GM18861 (cell line): ENCODE data around the gene SLC4A1.

Experiments
- ATAC-seq: cut with Tn5 transposase; IDR thresholded peaks from one replicate; pipeline ENCODE4 v1.9.1; 2021; ENCODE audit not compliant: unreplicated experiment

Gene SLC4A1

GRCh38 chr17:44267818-44268490, at the start of gene SLC4A1:
Gene SLC4A1, minus strand, starts transcription at chr17:44268135. Its CDS starts 5,269 bp downstream, at chr17:44262866.
- ATAC-seq: no peak

- ATAC-seq: no peak
Observed at GRCh38 chr17:44317545-44317944, 49.6 kb upstream of the SLC4A1 start.

GRCh38 chr17:44315760-44316731, 48.1 kb upstream of the SLC4A1 start:
- no peak for ATAC-seq

DNA sequence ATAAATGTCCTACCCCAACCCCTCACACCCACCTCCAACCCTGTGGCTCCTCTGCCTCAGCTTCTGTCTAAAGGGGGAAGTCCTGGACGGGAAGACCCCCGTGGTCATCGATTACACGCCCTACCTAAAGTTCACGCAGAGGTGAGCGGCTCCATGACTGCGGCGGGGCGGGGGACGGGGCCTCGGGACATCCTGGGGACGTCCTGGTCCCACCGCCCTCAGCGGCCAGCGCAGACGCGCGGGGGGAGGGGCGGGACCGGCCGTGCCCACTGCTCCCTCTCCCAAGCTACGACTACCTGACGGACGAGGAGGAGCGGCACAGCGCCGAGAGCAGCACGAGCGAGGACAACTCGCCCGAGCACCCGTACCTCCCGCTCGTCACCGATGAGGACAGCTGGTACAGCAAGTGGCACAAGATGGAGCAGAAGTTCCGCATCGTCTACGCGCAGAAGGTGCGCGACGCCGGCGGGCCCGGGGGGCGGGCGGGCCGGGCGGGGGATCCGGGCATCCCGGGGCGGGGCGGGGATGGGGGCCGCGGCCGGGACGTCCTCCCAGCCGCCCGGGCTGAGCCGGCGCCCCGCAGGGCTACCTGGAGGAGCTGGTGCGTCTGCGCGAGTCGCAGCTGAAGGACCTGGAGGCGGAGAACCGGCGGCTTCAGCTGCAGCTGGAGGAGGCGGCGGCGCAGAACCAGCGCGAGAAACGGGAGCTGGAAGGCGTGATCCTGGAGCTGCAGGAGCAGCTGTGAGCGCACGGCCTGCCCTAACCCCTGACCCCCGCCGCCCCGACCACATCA, 47.1 kb upstream of the SLC4A1 start:
- ATAC-seq: no peak

DNA sequence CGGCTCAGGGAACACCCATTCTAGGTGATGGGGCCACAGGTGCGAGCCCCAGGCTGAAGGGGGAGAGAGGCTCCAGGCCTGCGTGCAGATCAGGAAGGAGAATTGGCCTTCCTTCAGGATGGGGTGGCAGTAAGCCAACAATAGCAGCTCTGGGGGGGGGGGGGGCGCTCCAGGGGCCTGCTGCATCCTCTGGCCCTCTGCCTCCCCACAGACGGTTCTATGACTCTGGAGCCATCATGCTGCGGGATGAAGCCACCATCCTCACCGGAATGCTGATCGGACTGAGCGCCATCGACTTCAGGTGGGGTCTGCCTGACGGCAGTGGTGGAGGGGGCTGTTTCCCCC, 46.6 kb upstream of the SLC4A1 start:
- no peak for ATAC-seq

DNA sequence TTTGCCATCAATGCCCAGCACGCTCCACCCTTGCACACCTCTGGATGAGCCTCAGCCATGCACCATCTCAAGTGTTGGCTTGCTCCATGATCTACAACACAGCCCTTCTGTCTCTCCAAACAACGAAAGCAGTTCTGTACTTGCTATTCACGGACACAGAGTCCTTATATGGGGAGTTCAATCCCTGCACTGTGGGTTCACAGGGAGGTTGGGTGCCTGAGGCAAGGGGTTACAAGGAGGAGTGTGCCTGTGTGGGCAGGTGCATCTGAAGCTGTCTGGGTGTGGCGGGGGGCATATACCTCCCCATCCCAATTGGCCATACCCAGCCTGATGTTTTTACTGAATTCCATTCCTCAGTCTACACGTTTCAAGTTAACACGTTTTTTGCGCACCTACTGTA, 46.1 kb upstream of the SLC4A1 start:
- ATAC-seq: no peak

- ATAC-seq: no peak
Observed at GRCh38 chr17:44312396-44313104, 44.6 kb upstream of the SLC4A1 start.

DNA sequence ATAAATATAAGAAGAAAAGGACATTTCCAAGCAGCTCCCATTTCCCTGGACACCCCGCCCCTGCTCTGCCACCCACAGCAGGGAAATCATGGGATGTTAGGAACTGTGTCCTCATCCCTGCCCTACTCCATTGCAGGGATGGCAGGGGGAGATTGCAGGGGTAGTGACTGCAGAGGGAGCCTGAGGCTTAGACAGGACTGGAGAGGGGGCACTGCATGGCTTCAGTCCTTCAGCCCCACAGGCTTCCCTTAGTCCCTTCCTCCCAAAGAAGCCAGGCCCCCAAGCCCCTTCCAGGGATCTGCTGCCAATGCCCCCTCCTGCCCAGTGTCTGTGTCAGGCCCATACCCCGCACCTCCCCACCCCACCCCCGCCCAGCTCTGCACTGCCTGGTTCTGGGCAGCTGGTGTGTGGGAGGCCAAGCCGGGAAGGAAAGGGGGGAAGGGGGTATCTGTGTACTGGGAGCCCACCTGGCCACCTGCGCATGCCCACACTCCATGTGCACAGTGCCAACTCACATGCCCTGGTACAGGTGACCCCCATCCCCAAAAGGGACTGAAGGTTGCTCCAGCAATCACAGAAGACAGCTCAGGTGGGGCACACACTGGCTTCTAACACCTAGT, 43.7 kb upstream of the SLC4A1 start:
- ATAC-seq: no peak

- no peak for ATAC-seq
Observed at GRCh38 chr17:44310609-44311376, 42.9 kb upstream of the SLC4A1 start.

- ATAC-seq: no peak
Observed at GRCh38 chr17:44310188-44310587, 42.3 kb upstream of the SLC4A1 start.

GRCh38 chr17:44309472-44309871, 41.5 kb upstream of the SLC4A1 start:
- ATAC-seq: no peak

- ATAC-seq: no peak
Observed at GRCh38 chr17:44308865-44309264, 40.9 kb upstream of the SLC4A1 start.

DNA sequence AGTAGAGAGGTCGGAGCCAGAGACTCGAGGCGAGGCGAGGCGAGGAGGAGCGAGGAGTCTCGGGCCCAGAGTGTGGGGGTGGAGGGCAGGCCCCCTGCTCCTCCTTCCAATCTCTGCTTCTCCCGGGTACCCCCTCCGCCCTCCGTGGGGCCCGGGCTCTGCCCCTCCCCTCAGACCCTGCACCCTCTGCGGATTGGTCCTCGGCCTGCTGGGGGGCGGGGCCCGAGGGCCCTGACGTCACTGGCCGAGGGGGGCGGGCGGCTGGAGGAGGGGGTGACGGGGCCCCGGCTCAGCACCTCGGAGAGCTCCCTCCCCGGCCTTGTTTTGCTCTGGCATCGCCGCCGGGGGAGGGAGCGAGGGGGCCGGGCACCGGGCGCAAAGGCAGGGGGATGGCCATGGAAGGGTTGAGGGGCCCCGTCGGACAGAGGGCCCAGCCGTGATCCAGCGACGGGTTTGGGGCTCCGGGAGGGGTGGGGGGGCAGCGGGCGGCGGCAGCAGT, 40.4 kb upstream of the SLC4A1 start, which contains the start of gene RUNDC3A:
Gene RUNDC3A, plus strand, starts transcription at position 282 of the 499 bp plus-strand sequence. CDS start 232 bp downstream, outside the sequence.
- no peak for ATAC-seq

DNA sequence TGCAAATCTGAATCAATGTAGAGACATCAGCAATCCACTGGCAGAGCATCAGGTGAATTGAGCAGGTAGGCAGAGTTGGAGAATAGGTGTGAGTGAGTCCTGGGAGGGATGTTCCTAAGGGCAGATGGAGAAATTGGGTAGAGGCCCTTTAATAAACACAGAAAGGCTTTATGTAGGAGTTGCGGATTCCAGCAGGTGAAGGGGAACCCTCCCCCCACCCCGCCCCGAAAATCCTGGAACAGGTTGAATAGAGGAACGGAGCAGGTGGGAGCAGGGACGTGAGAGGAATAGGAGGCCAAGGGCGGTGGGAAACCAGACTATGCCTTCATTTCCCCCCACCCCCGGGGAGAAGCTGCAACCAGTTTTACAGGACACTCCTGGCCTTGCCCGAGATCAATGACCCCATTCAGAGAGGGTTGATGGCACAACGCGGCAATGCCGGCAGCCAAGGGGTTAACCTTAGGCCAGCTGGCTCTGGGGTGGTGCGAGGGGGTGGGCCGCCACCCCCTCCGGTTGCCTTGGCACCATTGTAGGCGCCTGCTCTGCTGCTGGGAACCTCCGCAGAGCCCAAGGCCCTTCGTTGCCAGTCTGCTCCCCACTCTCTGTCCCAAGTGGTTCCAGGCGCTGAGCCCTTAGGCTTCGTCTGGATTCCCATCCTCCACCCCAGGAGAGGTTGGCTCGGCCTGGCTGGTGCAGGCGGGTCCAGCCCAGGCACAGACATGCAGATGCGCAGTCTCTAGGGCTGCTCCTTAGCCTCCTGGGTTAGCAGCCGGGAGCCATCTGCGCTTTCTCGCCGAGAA, 39.7 kb upstream of the SLC4A1 start:
- ATAC-seq: no peak

GRCh38 chr17:44304651-44305050, 36.7 kb upstream of the SLC4A1 start:
- ATAC-seq: no peak

DNA sequence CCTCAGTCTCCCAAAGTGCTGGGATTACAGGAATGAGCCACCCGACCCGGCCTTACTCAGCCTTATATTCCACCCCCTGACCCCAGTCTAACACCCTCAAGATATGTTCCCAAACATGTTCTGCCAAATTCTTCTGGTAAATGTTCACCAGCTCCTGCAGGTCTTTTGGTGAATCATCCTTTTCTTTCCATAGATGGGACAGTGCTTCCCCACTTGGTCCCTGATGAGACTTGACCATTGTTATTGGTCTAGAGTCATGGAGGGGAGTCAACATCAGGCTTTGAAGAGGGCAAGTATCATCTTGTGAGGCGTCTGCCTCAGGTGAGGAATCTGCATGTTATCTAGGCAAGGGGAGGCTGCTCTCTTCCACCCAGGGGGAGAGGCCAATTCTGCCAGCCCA, 30.0 kb upstream of the SLC4A1 start:
- ATAC-seq: no peak

GRCh38 chr17:44293509-44294226, 25.7 kb upstream of the SLC4A1 start:
- ATAC-seq: no peak

GRCh38 chr17:44287651-44288050, 19.7 kb upstream of the SLC4A1 start:
- ATAC-seq: no peak
